ENCODE measurements around the gene SIRPG. TPM values are rescaled to one million over a fixed set of nuclear protein-coding genes. Genes with fewer than 3 reads are reported as not detected.

The SIRPG gene
- total RNA-seq, 6 experiments from 2014 or later: 0.31 to 0.37 TPM; not detected in 4

DNA sequence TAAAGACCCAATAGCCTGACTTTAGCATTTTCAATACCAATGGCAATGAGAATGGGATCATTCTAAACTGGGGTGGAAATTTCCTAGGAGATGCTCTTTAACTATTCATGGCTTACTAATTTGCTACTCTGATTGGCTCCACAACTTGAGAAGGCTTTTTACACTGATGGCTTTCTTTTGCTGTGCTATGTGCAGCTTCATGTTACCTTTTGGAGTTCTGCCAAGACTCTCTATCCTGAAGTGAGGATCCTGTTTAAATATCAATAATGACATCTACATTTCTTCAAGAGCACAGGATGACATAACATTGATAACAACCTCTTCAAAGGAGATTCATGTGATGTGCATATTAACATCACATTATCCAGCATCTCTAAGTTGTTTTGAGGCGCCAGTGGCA is 43.4 kb upstream of the SIRPG start:
- intact Hi-C loops (cut with DNase I): no loop called here
- Histone ChIP-seq H3K9me3 (no peaks in the 10 kb centered on the region), H3K4me3 (no peak overlapping the region), H3K27me3 (no peaks in the 10 kb centered on the region), H3K4me1 (no peaks in the 10 kb centered on the region), H3K27ac (no peak overlapping the region), H3K36me3 (no peaks in the 10 kb centered on the region)
- ATAC-seq (no peak), DNase-seq (no peak)
- no peak for TF ChIP-seq POLR2A (IDR thresholded peaks at IDR 0.05)
- TF ChIP-seq, protein P1, sequence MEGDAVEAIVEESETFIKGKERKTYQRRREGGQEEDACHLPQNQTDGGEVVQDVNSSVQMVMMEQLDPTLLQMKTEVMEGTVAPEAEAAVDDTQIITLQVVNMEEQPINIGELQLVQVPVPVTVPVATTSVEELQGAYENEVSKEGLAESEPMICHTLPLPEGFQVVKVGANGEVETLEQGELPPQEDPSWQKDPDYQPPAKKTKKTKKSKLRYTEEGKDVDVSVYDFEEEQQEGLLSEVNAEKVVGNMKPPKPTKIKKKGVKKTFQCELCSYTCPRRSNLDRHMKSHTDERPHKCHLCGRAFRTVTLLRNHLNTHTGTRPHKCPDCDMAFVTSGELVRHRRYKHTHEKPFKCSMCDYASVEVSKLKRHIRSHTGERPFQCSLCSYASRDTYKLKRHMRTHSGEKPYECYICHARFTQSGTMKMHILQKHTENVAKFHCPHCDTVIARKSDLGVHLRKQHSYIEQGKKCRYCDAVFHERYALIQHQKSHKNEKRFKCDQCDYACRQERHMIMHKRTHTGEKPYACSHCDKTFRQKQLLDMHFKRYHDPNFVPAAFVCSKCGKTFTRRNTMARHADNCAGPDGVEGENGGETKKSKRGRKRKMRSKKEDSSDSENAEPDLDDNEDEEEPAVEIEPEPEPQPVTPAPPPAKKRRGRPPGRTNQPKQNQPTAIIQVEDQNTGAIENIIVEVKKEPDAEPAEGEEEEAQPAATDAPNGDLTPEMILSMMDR (IDR thresholded peaks at IDR 0.05): no peak
- WGBS (ENCODE audit: insufficient coverage, low coverage, low lambda C conversion rate, missing lambda C conversion rate): 53% methylated on average over 1 of the region's 1 CpG

DNA sequence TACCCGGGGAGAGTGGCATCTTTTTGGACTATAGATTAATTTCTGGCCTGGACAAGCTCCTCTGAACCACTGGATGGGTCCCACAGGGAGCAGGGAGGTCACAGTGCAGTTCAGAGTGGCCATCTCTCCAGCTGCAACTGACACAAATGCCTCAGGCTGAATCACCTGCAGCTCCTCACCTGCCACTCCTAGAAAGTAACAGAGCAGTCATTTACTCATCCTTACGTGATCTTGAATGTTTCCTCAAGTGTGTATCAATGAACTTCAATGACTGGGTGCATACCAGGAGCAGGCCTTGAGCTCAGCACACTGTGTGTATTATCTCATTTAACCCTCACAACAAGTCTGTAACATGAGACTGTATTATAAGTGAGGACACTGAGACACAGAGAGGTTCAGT is 40.0 kb upstream of the SIRPG start:
- intact Hi-C loops (cut with DNase I): no loop called here
- Histone ChIP-seq H3K4me1 (no peaks in the 10 kb centered on the region), H3K9me3 (no peaks in the 10 kb centered on the region), H3K36me3 (no peaks in the 10 kb centered on the region), H3K27ac (no peak overlapping the region), H3K27me3 (no peaks in the 10 kb centered on the region), H3K4me3 (no peak overlapping the region)
- TF ChIP-seq POLR2A (IDR thresholded peaks at IDR 0.05): no peak
- TF ChIP-seq, protein P1 (IDR thresholded peaks at IDR 0.05): no peak
- no peak for DNase-seq
- WGBS (ENCODE audit: insufficient coverage, low coverage, low lambda C conversion rate, missing lambda C conversion rate): 50% methylated on average over 1 of the region's 2 CpGs
- no peak for ATAC-seq

DNA sequence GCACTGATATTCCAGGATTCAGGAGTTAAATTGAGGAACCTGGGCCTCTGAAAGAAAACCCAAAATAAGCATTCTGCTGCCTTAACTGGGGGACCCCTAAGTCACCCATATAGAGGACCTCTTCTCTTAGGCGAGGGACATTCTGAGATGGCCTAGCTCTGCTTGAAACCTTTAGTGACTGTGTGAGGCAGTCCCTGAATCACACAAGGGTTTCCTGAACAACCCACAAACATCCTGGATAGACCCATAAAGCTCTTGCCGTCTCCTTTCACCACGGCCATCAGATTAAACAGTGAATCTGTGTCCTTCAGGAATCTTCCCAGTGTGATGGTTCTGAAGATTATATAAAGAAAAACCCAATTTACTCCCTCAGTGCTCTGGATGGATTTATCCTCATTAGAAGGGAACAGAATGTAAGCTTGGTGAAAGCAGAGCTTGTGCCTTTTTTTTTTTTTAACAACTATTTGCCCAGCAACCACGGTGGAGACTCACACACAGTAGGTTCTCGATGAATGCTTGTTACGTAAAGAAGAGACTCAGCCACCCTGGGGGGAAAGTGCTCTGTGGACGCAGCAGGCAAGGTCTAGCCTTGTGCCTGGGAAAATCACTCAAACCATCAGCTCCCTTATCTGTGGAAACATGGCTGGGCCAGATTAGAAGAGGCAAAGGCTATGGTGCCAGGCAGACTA is 39.1 kb upstream of the SIRPG start:
- whole genome bisulfite sequencing (ENCODE audit: insufficient coverage, low coverage, low lambda C conversion rate, missing lambda C conversion rate): 25% methylated on average over 6 of the region's 7 CpGs
- TF ChIP-seq, protein P1 (IDR thresholded peaks at IDR 0.05): no peak
- TF ChIP-seq POLR2A (IDR thresholded peaks at IDR 0.05): no peak
- ATAC-seq (no peak), DNase-seq (no peak)
- Histone ChIP-seq H3K4me3 (no peak overlapping the region), H3K9me3 (no peaks in the 10 kb centered on the region), H3K27me3 (no peaks in the 10 kb centered on the region), H3K27ac (no peak overlapping the region), H3K36me3 (no peaks in the 10 kb centered on the region), H3K4me1 (no peaks in the 10 kb centered on the region)
- intact Hi-C loops (cut with DNase I): no loop called here

DNA sequence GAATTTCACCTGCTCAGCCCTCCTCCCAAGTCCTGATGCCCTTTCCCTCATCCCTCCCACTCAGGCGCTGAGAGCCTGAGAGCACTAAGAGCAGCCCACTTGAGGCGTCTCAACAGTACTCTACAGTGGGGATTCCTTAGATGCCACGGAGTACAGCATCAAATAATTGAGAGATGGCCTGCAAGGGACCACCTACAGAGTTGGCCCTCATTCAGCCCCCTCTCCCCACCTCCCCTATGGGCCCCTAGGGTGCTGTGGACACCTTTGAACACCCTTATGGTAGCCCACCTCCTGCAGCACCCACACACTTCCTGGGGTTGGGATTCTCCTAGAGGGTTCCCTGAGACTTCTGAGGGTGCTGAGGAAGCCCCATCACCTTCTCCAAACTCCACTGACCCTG is 37.1 kb upstream of the SIRPG start:
- Histone ChIP-seq H3K36me3 (no peaks in the 10 kb centered on the region), H3K4me1 (no peaks in the 10 kb centered on the region), H3K27ac (no peak overlapping the region), H3K27me3 (no peaks in the 10 kb centered on the region), H3K4me3 (no peak overlapping the region), H3K9me3 (no peaks in the 10 kb centered on the region)
- intact Hi-C loops (cut with DNase I): no loop called here
- DNase-seq (no peak), ATAC-seq (no peak)
- TF ChIP-seq, protein P1 (IDR thresholded peaks at IDR 0.05): no peak
- no peak for TF ChIP-seq POLR2A (IDR thresholded peaks at IDR 0.05)
- WGBS (ENCODE audit: insufficient coverage, low coverage, low lambda C conversion rate, missing lambda C conversion rate): 56% methylated on average over 3 of the region's 3 CpGs
